ENCODE measurements around the gene CCNF.

DNA sequence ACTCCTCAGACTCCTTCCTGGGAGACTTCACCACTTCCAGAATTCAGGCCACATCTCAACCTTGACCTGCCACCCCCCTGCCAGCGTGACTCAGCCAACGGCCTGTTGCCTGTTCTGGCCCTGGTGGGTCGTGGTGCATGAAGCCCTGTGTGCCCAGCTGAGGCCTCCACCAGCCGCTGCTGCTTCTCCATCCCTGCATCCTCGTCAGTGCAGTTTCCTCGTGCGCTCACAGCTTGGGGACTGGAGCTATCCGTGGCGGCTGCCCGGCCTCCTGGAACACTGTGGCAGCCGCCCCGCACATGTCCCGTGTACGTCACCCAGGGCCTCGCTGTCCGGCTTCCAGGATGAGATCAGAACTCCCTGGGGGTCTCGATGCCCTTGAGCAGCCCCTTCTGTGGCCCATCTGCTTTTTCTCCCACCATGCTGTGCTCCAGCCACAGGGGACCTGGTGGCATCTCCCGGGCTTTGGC is 22.6 kb downstream of the CCNF start:
- TF ChIP-seq POLR2AphosphoS5 (IDR thresholded peaks at IDR 0.05; ENCODE audit: low read depth, low read length) = no peak
- TF ChIP-seq, protein P1, sequence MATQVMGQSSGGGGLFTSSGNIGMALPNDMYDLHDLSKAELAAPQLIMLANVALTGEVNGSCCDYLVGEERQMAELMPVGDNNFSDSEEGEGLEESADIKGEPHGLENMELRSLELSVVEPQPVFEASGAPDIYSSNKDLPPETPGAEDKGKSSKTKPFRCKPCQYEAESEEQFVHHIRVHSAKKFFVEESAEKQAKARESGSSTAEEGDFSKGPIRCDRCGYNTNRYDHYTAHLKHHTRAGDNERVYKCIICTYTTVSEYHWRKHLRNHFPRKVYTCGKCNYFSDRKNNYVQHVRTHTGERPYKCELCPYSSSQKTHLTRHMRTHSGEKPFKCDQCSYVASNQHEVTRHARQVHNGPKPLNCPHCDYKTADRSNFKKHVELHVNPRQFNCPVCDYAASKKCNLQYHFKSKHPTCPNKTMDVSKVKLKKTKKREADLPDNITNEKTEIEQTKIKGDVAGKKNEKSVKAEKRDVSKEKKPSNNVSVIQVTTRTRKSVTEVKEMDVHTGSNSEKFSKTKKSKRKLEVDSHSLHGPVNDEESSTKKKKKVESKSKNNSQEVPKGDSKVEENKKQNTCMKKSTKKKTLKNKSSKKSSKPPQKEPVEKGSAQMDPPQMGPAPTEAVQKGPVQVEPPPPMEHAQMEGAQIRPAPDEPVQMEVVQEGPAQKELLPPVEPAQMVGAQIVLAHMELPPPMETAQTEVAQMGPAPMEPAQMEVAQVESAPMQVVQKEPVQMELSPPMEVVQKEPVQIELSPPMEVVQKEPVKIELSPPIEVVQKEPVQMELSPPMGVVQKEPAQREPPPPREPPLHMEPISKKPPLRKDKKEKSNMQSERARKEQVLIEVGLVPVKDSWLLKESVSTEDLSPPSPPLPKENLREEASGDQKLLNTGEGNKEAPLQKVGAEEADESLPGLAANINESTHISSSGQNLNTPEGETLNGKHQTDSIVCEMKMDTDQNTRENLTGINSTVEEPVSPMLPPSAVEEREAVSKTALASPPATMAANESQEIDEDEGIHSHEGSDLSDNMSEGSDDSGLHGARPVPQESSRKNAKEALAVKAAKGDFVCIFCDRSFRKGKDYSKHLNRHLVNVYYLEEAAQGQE (IDR thresholded peaks at IDR 0.05; ENCODE audit: insufficient read depth in 1 of 2, low read depth in 2 of 2, low read length in 2 of 2) = no peak
- no peak for TF ChIP-seq SIN3A (IDR thresholded peaks at IDR 0.05; ENCODE audit: borderline replicate concordance, insufficient read depth, low read length)
- no peak for TF ChIP-seq TAF1 (IDR thresholded peaks at IDR 0.05; ENCODE audit: borderline replicate concordance, insufficient read depth, low read length)

Measured in PFSK-1 (cell line).